HCT116 (cell line): ENCODE data around the gene FGFR4. TPM values are rescaled to one million over a fixed set of nuclear protein-coding genes. Genes with fewer than 3 reads are reported as not detected.

Experiments used
- ATAC-seq: fragments of 200-7000 bp; cut with Tn5 transposase; 2 replicates; pipeline ENCODE4 v1.9.1; 2020; ENCODE audit warnings: mild to moderate bottlenecking, moderate library complexity
- BruUV-seq: library from RNA; stranded (reverse); fragments of 400-500 nt; replicated peaks from 2 replicates; lab custom pipeline; 2021; lab: Mats Ljungman, UMichigan
- CTCF ChIA-PET: fragments of 300-600 bp; sonication (Branson Sonifier 250); formaldehyde crosslinking; loops from one replicate; lab custom pipeline; 2021; ENCODE audit warnings: antibody characterized with exemption; lab: Charles Lee
- POLR2A ChIA-PET: fragments of 300-600, 350-600 bp; sonication (Branson Sonifier 250); formaldehyde crosslinking; loops from one replicate; lab custom pipeline; 2021; ENCODE audit warnings: antibody characterized with exemption; lab: Charles Lee
- RAD21 ChIA-PET, 2 experiments: fragments of 300-600 bp; sonication (Branson Sonifier 250); formaldehyde crosslinking; loops; one replicate each; lab custom pipeline; 2023; ENCODE audit warnings: low total read pairs in 2 of 2; ENCODE audit not compliant: uncharacterized antibody in 2 of 2, unreplicated experiment in 2 of 2, low non-redundant PET in 1 of 2; lab: Charles Lee
- DNase-seq: peaks from one replicate; pipeline ENCODE4 v3.0.0-alpha.2; 2010; ENCODE audit warnings: low read depth, low spot score
- H2AFZ ChIP-seq: fragments of 200-600 bp; shearing (Covaris generic), sonication (generic); 2 replicates; pipeline ENCODE4 v1.6.1; 2017; ENCODE audit warnings: low read depth, mixed run types, mixed read lengths, antibody characterized with exemption, low read length; ENCODE audit not compliant: poor library complexity, severe bottlenecking
- H3K27ac ChIP-seq: 2 replicates; pipeline ENCODE4 v1.5.1; 2012; ENCODE audit warnings: low read depth, low read length
- H3K27me3 ChIP-seq: fragments of 200-600 bp; sonication (generic); 2 replicates; pipeline ENCODE4 v1.6.1; 2016; ENCODE audit warnings: mixed run types, low read length, mixed read lengths; ENCODE audit not compliant: insufficient read depth
- H3K36me3 ChIP-seq, 2 experiments: fragments of 200-500 bp in 1 of 2; fragments of 200-600 bp in 1 of 2; sonication (Bioruptor generic) in 1 of 2; sonication (generic) in 1 of 2; 2 replicates each; pipeline versions ENCODE4 v1.5.1 to v1.6.1; 2014 to 2016; ENCODE audit warnings: low read length in 2 of 2, inconsistent platforms in 1 of 2, mixed read lengths in 1 of 2, mixed run types in 1 of 2; ENCODE audit not compliant: insufficient read depth in 2 of 2, control insufficient read depth in 1 of 2
- H3K4me1 ChIP-seq, 2 experiments: fragments of 200-600 bp in 1 of 2; sonication (generic) in 1 of 2; 2 replicates each; pipeline versions ENCODE4 v1.5.1 to v1.6.1; 2012 to 2017; ENCODE audit warnings: low read length in 2 of 2, inconsistent platforms in 1 of 2, mild to moderate bottlenecking in 1 of 2, mixed read lengths in 1 of 2, mixed run types in 1 of 2, moderate library complexity in 1 of 2; ENCODE audit not compliant: insufficient read depth in 2 of 2, control insufficient read depth in 1 of 2
- H3K4me2 ChIP-seq: fragments of 200-600 bp; sonication (generic); 2 replicates; pipeline ENCODE4 v1.6.1; 2017; ENCODE audit warnings: mixed run types, low read length, mixed read lengths
- H3K4me3 ChIP-seq, 2 experiments: fragments of 200-600 bp in 1 of 2; sonication (generic) in 1 of 2; replicated peaks in 1 of 2; 2 replicates each; pipeline ENCODE4 v1.5.1; 2011 to 2016; ENCODE audit warnings: low read length in 2 of 2, control low read depth in 1 of 2, low read depth in 1 of 2, mild to moderate bottlenecking in 1 of 2, mixed read lengths in 1 of 2, mixed run types in 1 of 2
- H3K79me2 ChIP-seq: fragments of 200-600 bp; sonication (generic); 2 replicates; pipeline ENCODE4 v1.6.1; 2017; ENCODE audit warnings: mild to moderate bottlenecking, mixed run types, low read length, moderate library complexity, mixed read lengths; ENCODE audit not compliant: insufficient read depth
- H3K9ac ChIP-seq: fragments of 200-600 bp; sonication (generic); 2 replicates; pipeline ENCODE4 v1.6.1; 2016; ENCODE audit warnings: low read length, mixed read lengths
- H3K9me2 ChIP-seq: fragments of 200-600 bp; sonication (generic), shearing (Covaris generic); 2 replicates; pipeline ENCODE4 v1.6.1; 2017; ENCODE audit warnings: mixed run types, mild to moderate bottlenecking, moderate library complexity; ENCODE audit not compliant: insufficient read depth
- H3K9me3 ChIP-seq, 2 experiments: fragments of 200-500 bp in 1 of 2; fragments of 200-600 bp in 1 of 2; sonication (Bioruptor generic) in 1 of 2; sonication (generic) in 1 of 2; 2 replicates each; pipeline ENCODE4 v1.6.1; 2014 to 2017; ENCODE audit warnings: low read length in 2 of 2, mixed read lengths in 2 of 2, inconsistent platforms in 1 of 2, low read depth in 1 of 2, mild to moderate bottlenecking in 1 of 2, mixed run types in 1 of 2, moderate library complexity in 1 of 2; ENCODE audit not compliant: control insufficient read depth in 1 of 2, insufficient read depth in 1 of 2
- H4K20me1 ChIP-seq: fragments of 200-600 bp; sonication (generic), shearing (Covaris generic); 2 replicates; pipeline ENCODE4 v1.6.1; 2017; ENCODE audit warnings: mixed run types, mild to moderate bottlenecking, moderate library complexity; ENCODE audit not compliant: insufficient read depth
- ATF3 ChIP-seq: IDR thresholded peaks from 2 replicates; pipeline ENCODE4 v1.6.1; 2012
- CEBPB ChIP-seq: IDR thresholded peaks from 2 replicates; pipeline ENCODE4 v1.6.1; 2012; ENCODE audit warnings: low read depth
- EGR1 ChIP-seq: IDR thresholded peaks from 2 replicates; pipeline ENCODE4 v1.6.1; 2012; ENCODE audit warnings: low read depth
- EZH2 ChIP-seq: fragments of 200-600 bp; sonication (generic); IDR thresholded peaks from 2 replicates; pipeline ENCODE4 v1.6.1; 2017; ENCODE audit warnings: antibody characterized with exemption, mixed run types
- EZH2phosphoT487 ChIP-seq: fragments of 200-600 bp; IDR thresholded peaks from 2 replicates; pipeline ENCODE4 v1.6.1; 2018; ENCODE audit warnings: antibody characterized with exemption, borderline replicate concordance
- FOSL1 ChIP-seq: IDR thresholded peaks from 2 replicates; pipeline ENCODE4 v1.6.1; 2012; ENCODE audit warnings: low read depth
- RAD21 ChIP-seq: IDR thresholded peaks from 2 replicates; pipeline ENCODE4 v1.6.1; 2012; ENCODE audit warnings: low read depth, mild to moderate bottlenecking
- SIN3A ChIP-seq: IDR thresholded peaks from 2 replicates; pipeline ENCODE4 v1.6.1; 2012; ENCODE audit warnings: low read depth
- SRF ChIP-seq: IDR thresholded peaks from 2 replicates; pipeline ENCODE4 v1.6.1; 2012; ENCODE audit warnings: low read depth
- ZBTB33 ChIP-seq: IDR thresholded peaks from 2 replicates; pipeline ENCODE4 v1.6.1; 2011; ENCODE audit warnings: mild to moderate bottlenecking, low read length, moderate library complexity; ENCODE audit not compliant: insufficient replicate concordance; ENCODE audit errors: extremely low read depth
- ZFX ChIP-seq: fragments of 450-650 bp; IDR thresholded peaks from 2 replicates; pipeline ENCODE4 v1.6.1; 2017
- intact Hi-C: fragments of 100-400 bp; cut with micrococcal nuclease; formaldehyde crosslinking; loops from 2 replicates; pipeline ENCODE4 v1.10.0; 2022
- total RNA-seq: library from RNA; stranded (reverse); gene quantifications from one replicate; pipeline ENCODE4 v1.2.1, GENCODE V29; 2021; ENCODE audit not compliant: unreplicated experiment
- TF ChIP-seq, protein P1 (sequence below): IDR thresholded peaks from 2 replicates; pipeline ENCODE4 v1.6.1; 2012; ENCODE audit warnings: low read depth

FGFR4 gene
- total RNA-seq, 1 experiment from 2014 or later: 78.1 TPM

- TF ChIP-seq, protein P1, sequence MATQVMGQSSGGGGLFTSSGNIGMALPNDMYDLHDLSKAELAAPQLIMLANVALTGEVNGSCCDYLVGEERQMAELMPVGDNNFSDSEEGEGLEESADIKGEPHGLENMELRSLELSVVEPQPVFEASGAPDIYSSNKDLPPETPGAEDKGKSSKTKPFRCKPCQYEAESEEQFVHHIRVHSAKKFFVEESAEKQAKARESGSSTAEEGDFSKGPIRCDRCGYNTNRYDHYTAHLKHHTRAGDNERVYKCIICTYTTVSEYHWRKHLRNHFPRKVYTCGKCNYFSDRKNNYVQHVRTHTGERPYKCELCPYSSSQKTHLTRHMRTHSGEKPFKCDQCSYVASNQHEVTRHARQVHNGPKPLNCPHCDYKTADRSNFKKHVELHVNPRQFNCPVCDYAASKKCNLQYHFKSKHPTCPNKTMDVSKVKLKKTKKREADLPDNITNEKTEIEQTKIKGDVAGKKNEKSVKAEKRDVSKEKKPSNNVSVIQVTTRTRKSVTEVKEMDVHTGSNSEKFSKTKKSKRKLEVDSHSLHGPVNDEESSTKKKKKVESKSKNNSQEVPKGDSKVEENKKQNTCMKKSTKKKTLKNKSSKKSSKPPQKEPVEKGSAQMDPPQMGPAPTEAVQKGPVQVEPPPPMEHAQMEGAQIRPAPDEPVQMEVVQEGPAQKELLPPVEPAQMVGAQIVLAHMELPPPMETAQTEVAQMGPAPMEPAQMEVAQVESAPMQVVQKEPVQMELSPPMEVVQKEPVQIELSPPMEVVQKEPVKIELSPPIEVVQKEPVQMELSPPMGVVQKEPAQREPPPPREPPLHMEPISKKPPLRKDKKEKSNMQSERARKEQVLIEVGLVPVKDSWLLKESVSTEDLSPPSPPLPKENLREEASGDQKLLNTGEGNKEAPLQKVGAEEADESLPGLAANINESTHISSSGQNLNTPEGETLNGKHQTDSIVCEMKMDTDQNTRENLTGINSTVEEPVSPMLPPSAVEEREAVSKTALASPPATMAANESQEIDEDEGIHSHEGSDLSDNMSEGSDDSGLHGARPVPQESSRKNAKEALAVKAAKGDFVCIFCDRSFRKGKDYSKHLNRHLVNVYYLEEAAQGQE: no peak
- TF ChIP-seq ZFX (no peak), EZH2 (no peak), FOSL1 (no peak)
Measured at GRCh38 chr5:177084175-177084574, 2.5 kb upstream of the FGFR4 start (continued).

DNA sequence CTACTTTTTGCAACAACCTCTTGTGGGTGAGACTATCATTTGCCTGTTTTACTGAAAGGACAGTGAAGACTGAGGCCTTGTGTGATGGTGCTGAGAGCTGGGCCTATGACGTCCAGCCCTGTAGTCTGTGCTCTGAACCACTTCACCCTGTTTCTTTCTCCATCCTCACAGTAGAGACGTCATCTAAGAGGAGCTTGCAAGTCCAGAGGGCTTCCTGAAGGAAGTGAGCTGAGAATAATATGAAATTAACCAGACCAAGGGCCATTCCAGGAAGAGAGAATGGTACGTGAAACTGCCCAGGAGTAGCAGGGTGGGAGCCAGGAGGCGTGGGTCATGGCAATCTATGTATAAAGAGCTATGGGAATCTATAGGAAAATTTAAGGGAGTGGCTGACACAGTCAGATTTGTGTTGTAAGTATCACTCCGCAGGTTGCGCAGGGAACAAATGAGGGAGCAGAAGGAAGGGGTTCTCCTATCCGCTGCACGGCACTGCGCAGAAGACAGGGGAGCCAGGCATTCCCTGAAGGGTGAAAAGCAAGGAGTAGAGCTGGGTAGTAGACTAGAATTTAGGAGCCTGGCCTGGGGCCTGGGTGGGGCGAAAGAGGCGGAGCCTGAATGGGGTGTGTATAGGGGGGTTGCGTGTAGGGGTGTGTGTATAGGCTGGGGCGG, 596 bp upstream of the FGFR4 start:
- no peaks in the 10 kb centered on the region for H4K20me1 ChIP-seq
- no peak overlapping the region for H3K9ac ChIP-seq
- peaks cover 21% of the 10 kb centered on the region for H3K79me2 ChIP-seq
- H3K4me2 ChIP-seq: peak overlapping the region; percentile 65
- DNase-seq: no peak
- H3K9me3 ChIP-seq: no peaks in the 10 kb centered on the region
- peak overlapping the region; percentile 15 to 28; a peak in 2 of 4 replicates for H3K4me3 ChIP-seq
- intact Hi-C loops: no loop called here
- POLR2A ChIA-PET: interaction anchor here (0.6 to 1.7 kb wide), 7 partner anchors 9 to 411 kb away, joined by 3 to 6 read pairs (median 4); partner anchors contain the start of gene PDLIM7
- peak overlapping the region; percentile 27; the same call in 1 of the 2 replicates for H3K27ac ChIP-seq
- no TSS peak for BruUV-seq
- ATAC-seq: no peak
- no peaks in the 10 kb centered on the region for H3K9me2 ChIP-seq
- RAD21 ChIA-PET: interaction anchor here (0.5 to 1.6 kb wide), 5 partner anchors 8 to 425 kb away, joined by 3 to 5 read pairs (median 4); no protein-coding TSS in a partner anchor
- peaks cover 0 to 5% of the 10 kb centered on the region in 2 experiments; a peak in 1 of 4 replicates for H3K36me3 ChIP-seq
- CTCF ChIA-PET: interaction anchor here (0.7 to 6.8 kb wide), 12 partner anchors 8 to 439 kb away, joined by 3 to 64 read pairs (median 4); partner anchors contain the start of gene TSPAN17
- no peak overlapping the region for H2AFZ ChIP-seq
- H3K27me3 ChIP-seq: no peaks in the 10 kb centered on the region
- H3K4me1 ChIP-seq: peaks cover 6 to 13% of the 10 kb centered on the region in 2 experiments; a peak in 3 of 4 replicates
- TF ChIP-seq CEBPB (no peak), EZH2 (no peak), SRF (no peak), EZH2phosphoT487 (no peak), RAD21 (no peak), EGR1 (no peak), ZBTB33 (no peak), ATF3 (no peak), SIN3A (no peak)
- TF ChIP-seq, protein P1: no peak
